Lower leg skin (tissue), 3 donors: ENCODE results near the gene MGA.

Experiments used
- CTCF ChIP-seq, 3 donors: fragments of 450-650 bp; IDR thresholded peaks; one replicate each; pipeline ENCODE4 v1.5.1; 2016; ENCODE audit warnings: antibody characterized with exemption in 3 of 3, mild to moderate bottlenecking in 3 of 3, moderate library complexity in 2 of 3
- POLR2A ChIP-seq, 2 donors: fragments of 450-650 bp; IDR thresholded peaks; one replicate each; pipeline ENCODE4 v1.6.1; 2016 to 2017; ENCODE audit warnings: antibody characterized with exemption in 2 of 2, mild to moderate bottlenecking in 1 of 2, moderate library complexity in 1 of 2

- no peak for TF ChIP-seq CTCF (IDR thresholded peaks at IDR 0.05)
- TF ChIP-seq POLR2A (IDR thresholded peaks at IDR 0.05) = no peak
Measured at GRCh38 chr15:41780266-41780665, 120.1 kb downstream of the MGA start.
